HepG2 (cell line): ENCODE data around the gene HNRNPC. TPM values are rescaled to one million over a fixed set of nuclear protein-coding genes. Genes with fewer than 3 reads are reported as not detected.

Experiments
- AFF4 ChIP-seq: sonication (generic); formaldehyde crosslinking; IDR thresholded peaks from 2 replicates; pipeline ENCODE4 v1.4.0; 2020; ENCODE audit warnings: missing genetic modification reagents
- BCLAF1 ChIP-seq: fragments of 450-650 bp; IDR thresholded peaks from 2 replicates; pipeline ENCODE4 v1.6.1; 2017; ENCODE audit warnings: mild to moderate bottlenecking
- LRRFIP1 ChIP-seq: sonication (generic); formaldehyde crosslinking; conservative IDR thresholded peaks from 2 replicates; pipeline ENCODE4 v1.4.0; 2020; ENCODE audit warnings: missing genetic modification reagents
- PHF21A ChIP-seq: sonication (generic); formaldehyde crosslinking; IDR thresholded peaks from 2 replicates; pipeline ENCODE4 v1.5.0; 2020; ENCODE audit warnings: mild to moderate bottlenecking, missing genetic modification reagents
- PLSCR1 ChIP-seq: sonication (generic); formaldehyde crosslinking; IDR thresholded peaks from 2 replicates; pipeline ENCODE4 v1.5.0; 2020; ENCODE audit warnings: missing genetic modification reagents, mild to moderate bottlenecking, borderline replicate concordance
- PPARG ChIP-seq: conservative IDR thresholded peaks from 2 replicates; pipeline ENCODE4 v1.6.1; 2016; ENCODE audit warnings: missing biosample characterization, missing genetic modification reagents
- PTBP1 ChIP-seq: fragments of 200-400 bp; formaldehyde crosslinking; IDR thresholded peaks from 2 replicates; pipeline ENCODE4 v1.6.1; 2018; ENCODE audit warnings: low read length, low read depth; ENCODE audit not compliant: poor library complexity, severe bottlenecking
- ZBTB3 ChIP-seq: sonication (generic); formaldehyde crosslinking; IDR thresholded peaks from 2 replicates; pipeline ENCODE4 v1.4.0; 2020; ENCODE audit warnings: low read depth, mild to moderate bottlenecking, moderate library complexity, missing genetic modification reagents, borderline replicate concordance
- ZBTB34 ChIP-seq: sonication (generic); formaldehyde crosslinking; IDR thresholded peaks from 2 replicates; pipeline ENCODE4 v1.8.0; 2022; ENCODE audit warnings: mild to moderate bottlenecking, missing genetic modification reagents
- ZBTB43 ChIP-seq: sonication (generic); formaldehyde crosslinking; conservative IDR thresholded peaks from 2 replicates; pipeline ENCODE4 v1.4.0; 2020; ENCODE audit warnings: missing genetic modification reagents
- ZKSCAN1 ChIP-seq: fragments of 150-350 bp; IDR thresholded peaks from 2 replicates; pipeline ENCODE4 v1.6.1; 2014; ENCODE audit warnings: low read length
- ZNF333 ChIP-seq: sonication (generic); formaldehyde crosslinking; IDR thresholded peaks from 2 replicates; pipeline ENCODE4 v1.4.0; 2020; ENCODE audit warnings: mild to moderate bottlenecking, missing genetic modification reagents, borderline replicate concordance
- ZNF468 ChIP-seq: sonication (generic); formaldehyde crosslinking; IDR thresholded peaks from 2 replicates; pipeline ENCODE4 v1.8.0; 2022; ENCODE audit warnings: mild to moderate bottlenecking, moderate library complexity, missing genetic modification reagents
- ZNF484 ChIP-seq: sonication (generic); formaldehyde crosslinking; IDR thresholded peaks from 2 replicates; pipeline ENCODE4 v1.5.1; 2020; ENCODE audit warnings: mild to moderate bottlenecking, low read depth, missing genetic modification reagents, borderline replicate concordance
- ZNF691 ChIP-seq: sonication (generic); formaldehyde crosslinking; IDR thresholded peaks from 2 replicates; pipeline ENCODE4 v1.4.0; 2020; ENCODE audit warnings: missing genetic modification reagents, low read depth, mild to moderate bottlenecking, borderline replicate concordance
- polyA plus RNA-seq, 8 experiments: library from polyadenylated mRNA; depleted of rRNA in 3 of 8; stranded (reverse) in 7 of 8; unstranded in 1 of 8; fragments of >200 nt; fragmentation: Illumina TruSeq in 4 of 8; extraction: Trizol in 4 of 8; gene quantifications; 2 replicates each; pipeline versions ENCODE4 v1.2.1 to v1.2.3, GENCODE V29; 2011 to 2016; ENCODE audit warnings: low read depth in 4 of 8, missing spikeins in 1 of 8, mixed read lengths in 1 of 8; ENCODE audit not compliant: insufficient read depth in 1 of 8
- total RNA-seq, 5 experiments: library from RNA; depleted of rRNA; stranded (reverse); fragments of >200 nt; fragmentation: Illumina TruSeq; extraction: Trizol; gene quantifications; 2 replicates each; pipeline ENCODE4 v1.2.3, GENCODE V29; 2016; ENCODE audit warnings: low read depth in 1 of 5

Gene HNRNPC
- total and polyA plus RNA-seq, 2 of the 13 experiments (the other 11 are each of a cell fraction or from before 2014, with no cell fraction given) = 628 to 1,099 TPM

- TF ChIP-seq ZNF691 (CRISPR knock-in tag) (no peak), AFF4 (CRISPR knock-in tag) (no peak), BCLAF1 (no peak), ZKSCAN1 (no peak), PLSCR1 (no peak), PPARG (CRISPR knock-in tag) (no peak; the same call in 1 of the 2 replicates), PHF21A (CRISPR knock-in tag) (peak; percentile 4; the same call in 1 of the 2 replicates), ZNF484 (CRISPR knock-in tag) (no peak), LRRFIP1 (CRISPR knock-in tag) (0 out of 2 replicates have a peak, but pooled peaks have one; percentile 50), ZBTB43 (CRISPR knock-in tag) (no peak), PTBP1 (no peak), ZBTB3 (CRISPR knock-in tag) (no peak), ZBTB34 (CRISPR knock-in tag) (no peak), ZNF468 (CRISPR knock-in tag) (no peak), ZNF333 (CRISPR knock-in tag) (no peak)
Measured at GRCh38 chr14:21308132-21308478, 38.9 kb upstream of the HNRNPC start (continued).
